GM15510 (cell line): ENCODE results near the gene ECHDC3.

ENCODE experiments used
- POLR2A ChIP-seq: IDR thresholded peaks from 3 replicates; pipeline ENCODE4 v1.6.1; 2011; ENCODE audit warnings: borderline replicate concordance; ENCODE audit not compliant: insufficient read length; ENCODE audit errors: extremely low read depth

Gene ECHDC3, protein sequence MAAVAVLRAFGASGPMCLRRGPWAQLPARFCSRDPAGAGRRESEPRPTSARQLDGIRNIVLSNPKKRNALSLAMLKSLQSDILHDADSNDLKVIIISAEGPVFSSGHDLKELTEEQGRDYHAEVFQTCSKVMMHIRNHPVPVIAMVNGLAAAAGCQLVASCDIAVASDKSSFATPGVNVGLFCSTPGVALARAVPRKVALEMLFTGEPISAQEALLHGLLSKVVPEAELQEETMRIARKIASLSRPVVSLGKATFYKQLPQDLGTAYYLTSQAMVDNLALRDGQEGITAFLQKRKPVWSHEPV

DNA sequence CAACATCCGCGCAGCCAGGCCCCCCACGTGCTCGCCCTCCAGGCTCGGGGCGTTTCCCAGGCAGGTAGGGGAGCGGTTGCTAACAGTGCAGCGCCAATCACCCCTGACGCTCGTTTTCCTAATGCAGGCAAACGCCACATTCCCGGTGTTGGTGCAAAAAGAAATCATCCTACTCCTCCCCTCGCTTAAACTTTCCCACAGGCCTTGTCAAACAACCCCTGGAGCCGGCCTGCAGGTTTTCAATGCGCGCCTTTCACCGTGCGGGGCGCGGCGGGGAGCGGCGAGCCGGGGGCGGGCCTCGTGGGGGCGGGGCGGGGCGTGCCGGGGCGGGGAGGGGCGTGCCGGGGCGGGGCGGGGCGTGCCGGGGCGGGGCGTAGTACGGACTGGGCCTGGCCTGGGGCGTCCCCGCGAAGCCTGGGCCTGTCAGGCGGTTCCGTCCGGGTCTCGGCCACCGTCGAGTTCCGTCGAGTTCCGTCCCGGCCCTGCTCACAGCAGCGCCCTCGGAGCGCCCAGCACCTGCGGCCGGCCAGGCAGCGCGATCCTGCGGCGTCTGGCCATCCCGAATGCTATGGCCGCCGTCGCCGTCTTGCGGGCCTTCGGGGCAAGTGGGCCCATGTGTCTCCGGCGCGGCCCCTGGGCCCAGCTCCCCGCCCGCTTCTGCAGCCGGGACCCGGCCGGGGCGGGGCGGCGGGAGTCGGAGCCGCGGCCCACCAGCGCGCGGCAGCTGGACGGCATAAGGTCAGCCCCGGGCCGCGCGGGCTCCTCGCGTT, at the start of gene ECHDC3:
Gene ECHDC3 (plus strand): TSS at position 374 of the 770 bp plus-strand sequence. CDS start 195 bp downstream, at position 569.
- TF ChIP-seq POLR2A: peak; percentile 25

DNA sequence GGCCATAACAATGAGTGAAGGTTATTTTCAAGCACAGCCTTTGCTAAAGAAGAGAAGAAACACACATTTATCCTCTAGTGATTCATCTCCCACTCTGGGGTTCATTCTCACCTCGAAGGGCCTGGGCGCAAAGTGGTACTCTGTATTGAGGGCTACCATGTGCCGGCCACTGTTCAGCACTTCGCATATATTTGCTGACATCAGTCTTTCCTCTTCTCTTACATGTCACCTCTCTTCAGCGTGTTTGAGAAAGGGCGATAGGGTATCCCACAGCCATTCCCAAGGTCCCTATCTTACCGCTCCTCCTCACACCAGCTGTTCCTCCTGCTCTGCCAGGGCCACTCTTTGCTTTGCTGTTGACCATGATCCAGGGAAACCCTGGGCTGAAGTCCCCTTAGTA, 48.8 kb upstream of the ECHDC3 start:
- TF ChIP-seq POLR2A: no peak

DNA sequence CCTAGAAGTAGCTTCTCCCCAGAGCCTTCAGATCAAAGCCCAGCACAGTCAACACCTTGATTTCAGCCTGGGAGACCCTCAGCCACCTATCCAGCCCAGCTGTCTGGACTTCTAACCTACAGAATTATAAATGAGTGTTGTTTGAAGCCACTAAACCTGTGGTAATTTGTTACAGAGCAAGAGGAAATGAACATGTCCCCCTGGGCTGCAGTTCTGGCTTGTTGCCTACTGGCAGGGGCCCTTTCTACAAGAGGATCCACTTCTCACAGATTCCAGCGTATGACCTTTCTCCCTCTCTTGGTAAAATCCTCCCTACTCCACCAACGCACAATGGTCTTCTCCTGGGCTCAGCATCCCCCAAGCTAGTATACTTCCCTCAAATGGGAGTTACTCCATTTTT, 46.4 kb upstream of the ECHDC3 start:
- no peak for TF ChIP-seq POLR2A

DNA sequence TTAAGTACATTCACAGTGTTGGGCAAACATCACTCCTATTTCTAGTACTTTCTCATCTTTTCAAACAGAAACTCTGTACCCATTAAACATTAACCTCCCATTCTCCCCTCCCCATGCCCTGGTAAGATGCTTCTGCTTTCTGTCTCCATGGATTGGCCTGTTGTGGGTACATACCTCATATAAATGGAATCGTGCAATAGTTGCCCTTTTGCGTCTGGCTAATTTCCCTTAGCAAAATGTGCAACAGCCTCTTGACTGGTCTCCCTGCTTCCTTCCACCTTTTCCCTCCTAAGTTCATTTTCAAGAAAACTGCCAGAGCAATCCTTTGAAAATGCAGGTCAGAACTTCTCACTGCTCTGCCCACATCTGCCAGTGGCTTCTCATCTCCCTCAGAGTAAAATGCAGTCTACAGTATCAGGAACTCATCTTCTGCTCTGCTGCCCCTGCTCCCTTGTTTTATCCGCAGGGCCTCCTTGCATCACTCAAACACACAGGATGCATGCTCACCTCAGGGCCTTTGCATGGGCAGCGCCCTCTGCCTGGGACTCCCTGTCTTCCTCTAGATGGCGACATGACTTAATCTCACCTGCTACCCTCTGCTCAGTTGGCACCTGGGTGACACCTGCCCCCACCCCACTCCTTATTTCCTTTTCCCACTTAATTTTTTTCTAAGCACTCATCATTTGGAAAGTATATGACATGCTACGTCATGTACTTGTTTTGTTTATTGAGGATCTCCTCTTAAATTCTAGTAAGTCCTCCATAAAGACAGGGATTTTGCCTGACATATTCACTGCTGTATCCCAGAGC, 44.3 kb upstream of the ECHDC3 start:
- TF ChIP-seq POLR2A: no peak

DNA sequence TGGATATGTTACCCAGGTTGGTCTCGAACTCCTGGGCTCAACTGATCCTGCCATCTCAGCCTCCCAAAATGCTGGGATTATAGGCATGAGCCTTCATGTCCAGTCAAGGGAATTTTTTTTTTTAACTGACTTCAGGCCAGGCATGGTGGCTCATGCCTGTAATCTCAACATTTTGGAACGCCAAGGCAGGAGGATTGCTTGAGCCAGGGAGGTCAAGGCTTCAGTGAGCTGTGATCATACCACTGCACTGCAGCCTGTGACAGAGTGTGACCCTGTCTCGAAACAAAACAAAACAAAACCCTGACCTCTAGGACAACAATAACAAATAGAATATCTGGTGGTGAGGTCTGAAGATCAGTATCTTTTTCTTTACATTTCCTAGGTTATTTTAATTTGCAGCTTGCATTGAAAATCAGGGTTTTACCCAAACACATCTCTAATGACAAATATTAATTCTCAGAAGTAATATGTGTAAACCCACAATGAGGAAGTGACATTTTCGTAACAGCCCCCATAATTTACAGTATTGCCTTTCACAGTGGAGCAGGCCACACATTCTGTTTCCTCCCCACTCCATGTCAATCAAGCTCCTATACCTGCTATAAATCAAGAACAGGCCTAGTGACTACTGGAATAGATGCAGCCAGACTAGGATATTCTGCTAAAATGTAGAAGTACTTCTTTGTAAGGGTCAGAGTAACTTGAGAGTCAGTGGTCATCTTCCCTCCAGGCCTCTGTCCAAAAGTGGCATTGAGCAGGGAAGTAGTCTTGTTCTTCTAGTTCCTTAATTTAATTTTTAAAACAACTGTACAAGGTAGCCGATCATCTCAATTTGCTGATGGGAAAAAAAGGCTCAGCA, 43.3 kb upstream of the ECHDC3 start:
- no peak for TF ChIP-seq POLR2A

DNA sequence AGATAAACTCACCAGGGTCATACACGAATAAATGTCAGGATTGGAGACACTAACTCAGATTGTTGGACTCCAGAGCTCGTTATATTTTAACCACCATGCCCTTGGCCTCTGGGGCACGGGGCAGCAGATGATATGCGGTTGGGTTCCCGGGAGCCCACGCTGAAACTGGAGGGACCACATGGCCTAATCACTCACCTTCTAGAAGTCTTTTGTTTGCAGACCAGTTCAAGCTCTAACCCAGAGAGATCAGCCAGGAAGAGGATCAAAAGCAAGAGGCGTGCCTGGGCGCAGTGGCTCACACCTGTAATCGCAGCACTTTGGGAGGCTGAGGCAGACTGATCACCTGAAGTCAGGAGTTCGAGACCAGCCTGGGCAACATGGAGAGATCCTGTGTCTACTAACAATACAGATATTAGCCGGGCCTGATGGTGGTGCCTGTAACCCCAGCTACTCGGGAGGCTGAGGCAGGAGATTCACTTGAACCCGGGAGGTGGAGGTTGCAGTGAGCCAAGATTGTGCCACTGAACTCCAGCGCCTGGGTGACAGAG, 42.6 kb upstream of the ECHDC3 start:
- TF ChIP-seq POLR2A: no peak

DNA sequence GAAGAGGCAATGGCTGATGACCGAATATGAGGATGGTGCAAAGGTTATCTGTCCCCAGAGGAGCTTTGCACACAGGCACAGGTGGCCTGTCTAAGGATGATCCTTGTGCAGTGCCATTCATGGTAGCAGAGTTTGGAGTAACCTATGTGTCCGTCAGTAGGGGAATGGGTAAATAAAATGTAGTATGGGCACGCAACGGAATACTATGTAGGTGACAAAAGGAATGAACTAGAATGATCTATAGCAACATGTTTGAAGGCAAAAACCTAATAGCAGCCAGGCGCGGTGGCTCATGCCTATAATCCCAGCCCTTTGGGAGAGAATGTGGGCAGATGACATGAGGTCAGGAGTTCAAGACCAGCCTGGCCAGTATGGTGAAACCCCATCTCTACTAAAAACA, 41.6 kb upstream of the ECHDC3 start:
- no peak for TF ChIP-seq POLR2A

DNA sequence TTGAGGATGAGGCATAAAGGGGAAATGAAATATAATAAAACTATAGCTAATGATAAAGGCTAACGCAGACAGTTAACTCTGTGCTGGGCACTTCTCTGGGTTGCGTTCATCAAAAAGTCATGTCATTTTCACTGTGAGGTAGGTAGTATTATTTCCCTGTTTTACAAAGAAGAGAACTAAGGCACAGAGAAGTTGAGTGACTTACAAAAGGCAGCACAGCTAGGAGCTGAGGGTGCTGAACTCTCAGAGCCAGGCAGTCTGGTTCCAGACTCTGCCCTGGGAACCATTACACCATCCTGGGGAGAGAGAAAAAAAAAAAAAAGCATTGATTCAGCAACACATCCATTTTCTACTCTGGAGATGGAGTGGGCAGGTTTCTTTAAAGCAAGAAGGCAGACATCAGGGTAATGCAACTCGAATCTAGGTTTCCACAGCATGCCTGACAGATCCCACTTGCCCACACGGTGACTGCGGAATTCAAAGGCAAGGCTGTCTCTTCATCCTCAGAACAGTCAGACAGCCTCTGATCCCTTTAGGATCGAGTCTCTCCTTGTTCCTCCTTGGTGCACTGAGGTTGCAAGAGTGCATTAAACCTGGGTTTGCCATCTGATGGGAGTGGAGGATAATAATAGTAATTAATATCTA, 40.6 kb upstream of the ECHDC3 start:
- TF ChIP-seq POLR2A: no peak

DNA sequence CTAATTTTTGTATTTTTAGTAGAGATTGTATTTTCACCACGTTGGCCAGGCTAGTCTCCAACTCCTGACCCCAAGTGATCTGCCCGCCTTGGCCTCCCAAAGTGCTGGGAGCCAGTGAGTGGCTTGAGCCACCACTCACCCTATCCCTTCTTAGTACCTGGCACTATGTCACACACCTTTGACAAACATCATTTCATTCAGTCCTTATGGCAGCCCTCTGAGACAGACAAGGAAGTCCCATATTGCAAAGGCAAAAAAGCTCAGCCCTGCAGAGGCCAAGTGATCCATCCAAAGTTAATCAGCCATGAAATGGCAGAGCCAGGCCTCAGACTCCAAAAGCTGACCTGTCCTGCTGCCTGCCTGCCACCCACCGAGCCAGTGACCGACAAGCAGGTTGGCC, 39.9 kb upstream of the ECHDC3 start:
- TF ChIP-seq POLR2A: no peak

DNA sequence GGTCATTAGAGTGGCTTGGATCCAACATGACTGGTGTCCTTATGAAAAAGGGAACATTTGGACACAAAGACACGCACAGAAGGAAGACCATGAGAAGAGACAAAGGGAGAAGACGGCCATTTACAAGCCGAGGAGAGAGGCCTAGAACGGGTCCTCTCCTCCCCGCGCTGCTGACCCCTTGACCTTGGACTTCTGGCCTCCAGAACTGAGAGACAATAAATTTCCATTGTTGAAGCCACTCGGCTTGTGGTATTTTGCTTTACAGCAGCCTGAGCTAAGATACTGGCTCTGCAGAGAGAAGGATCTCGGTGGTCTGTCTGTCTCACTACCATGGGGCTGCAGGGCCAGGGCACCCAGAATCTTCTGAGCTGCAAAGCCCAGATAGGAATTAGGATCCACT, 38.1 kb upstream of the ECHDC3 start:
- no peak for TF ChIP-seq POLR2A

DNA sequence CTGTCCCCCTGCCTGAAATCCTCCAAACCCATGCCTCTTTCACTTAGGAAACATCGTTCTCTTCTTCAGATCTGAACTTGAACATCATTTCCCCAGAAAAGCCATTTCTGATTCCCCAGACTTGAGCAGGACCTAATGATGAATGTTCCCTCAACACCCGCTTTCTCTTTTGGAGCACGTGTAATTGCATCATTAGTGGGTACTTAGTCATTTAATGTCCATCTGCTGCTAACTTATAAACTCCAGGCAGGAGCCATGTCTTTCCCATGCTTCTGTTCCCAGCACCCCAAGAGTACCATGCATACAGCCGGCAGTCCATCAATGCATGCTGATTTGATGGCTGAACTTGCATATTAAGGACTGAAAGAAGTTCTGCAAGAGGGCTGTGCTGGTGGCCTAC, 36.5 kb upstream of the ECHDC3 start:
- no peak for TF ChIP-seq POLR2A

DNA sequence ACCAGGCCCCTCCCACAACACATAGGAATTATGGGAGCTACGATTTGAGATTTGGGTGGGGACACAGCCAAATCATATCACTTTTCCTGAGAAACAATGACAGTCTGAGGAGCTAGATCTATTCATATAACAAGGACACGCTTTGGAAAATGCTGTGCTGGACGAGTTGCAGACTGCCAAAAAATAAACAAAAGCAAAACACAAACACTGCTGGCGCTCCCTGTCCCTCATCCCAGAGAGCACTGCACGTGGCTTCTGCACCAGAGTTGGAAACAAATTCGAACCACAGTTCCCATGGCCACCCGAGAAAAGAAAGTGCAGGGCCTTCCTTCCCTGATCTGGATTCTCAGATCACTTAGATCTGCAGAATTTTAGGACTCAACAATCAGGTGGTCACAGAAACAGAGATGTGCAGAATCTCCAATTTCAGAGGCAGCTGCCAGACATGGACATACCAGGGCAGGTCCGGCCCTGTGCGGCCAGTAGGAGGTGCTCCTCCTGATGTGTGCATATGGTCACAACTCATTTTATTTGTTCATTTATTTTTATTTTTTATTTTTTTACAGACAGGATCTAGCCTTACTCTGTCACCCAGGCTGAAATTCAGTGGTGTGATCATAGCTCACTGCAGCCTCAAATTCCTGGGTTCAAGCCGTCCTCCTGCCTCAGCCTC, 35.2 kb upstream of the ECHDC3 start:
- no peak for TF ChIP-seq POLR2A

DNA sequence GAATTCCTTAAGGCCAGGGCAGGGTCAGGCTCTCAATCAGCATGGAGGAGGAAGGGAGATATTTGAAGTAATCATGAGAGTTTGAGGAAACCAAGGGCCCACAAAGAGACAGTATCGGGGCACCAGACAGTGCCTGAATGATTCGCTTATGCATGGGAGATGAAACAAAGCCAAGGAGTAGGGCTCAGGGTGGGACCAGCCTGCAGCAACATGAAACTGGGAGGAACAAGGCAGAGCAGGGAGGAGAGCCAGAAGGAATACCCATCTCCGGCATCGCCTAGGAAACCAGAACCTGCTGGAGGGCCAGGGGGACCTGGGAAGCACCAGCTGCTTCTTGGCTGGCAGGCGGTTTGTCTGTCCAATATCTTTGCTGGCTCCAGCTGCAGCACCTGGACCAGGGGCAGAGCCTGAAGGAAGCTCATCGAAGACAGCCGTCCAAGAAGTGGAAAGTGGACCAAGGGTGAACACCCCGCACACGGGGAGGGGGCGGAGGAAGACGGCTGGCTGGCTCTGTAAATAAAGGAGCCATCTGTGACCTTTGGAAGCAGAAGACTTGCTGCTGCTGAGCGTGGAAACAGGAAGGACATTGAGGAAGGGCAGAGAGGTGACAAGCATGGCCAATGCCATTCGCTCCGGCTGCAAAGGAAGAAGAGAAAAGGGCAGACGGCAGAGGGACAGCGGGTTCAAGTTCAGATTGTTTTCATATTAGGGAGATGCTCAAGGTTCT, 34.4 kb upstream of the ECHDC3 start:
- no peak for TF ChIP-seq POLR2A

DNA sequence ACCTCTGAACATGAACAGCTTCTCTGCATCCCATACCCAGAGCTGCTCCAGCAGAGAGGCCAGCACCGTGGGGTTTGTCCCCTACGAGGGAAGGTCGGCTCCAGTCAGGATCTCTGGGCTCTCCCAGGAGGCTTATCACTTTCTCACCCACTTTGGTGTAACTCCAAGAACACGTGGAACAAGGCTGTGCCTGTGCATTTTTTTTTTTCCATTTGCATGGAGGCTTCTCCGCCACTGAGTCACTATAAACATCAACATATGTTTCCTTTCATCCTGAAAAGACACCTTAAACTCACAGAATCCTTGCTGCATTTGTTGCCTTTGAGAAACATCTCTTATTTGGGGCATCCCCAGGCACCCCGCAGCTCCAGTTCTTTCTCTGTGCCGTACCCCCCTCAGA, 29.4 kb upstream of the ECHDC3 start:
- no peak for TF ChIP-seq POLR2A
